GM06990 (cell line): ENCODE results near the gene LPGAT1.

Experiments used
- DNase-seq: peaks from one replicate; pipeline ENCODE4 v3.0.0-alpha.2; 2011; ENCODE audit not compliant: insufficient read length; ENCODE audit errors: extremely low read depth
- H3K27me3 ChIP-seq: replicated peaks from 2 replicates; pipeline ENCODE4 v1.6.0; 2011; ENCODE audit warnings: low read length; ENCODE audit not compliant: control insufficient read depth, insufficient read depth
- H3K36me3 ChIP-seq: 2 replicates; pipeline ENCODE4 v1.5.1; 2011; ENCODE audit warnings: low read length; ENCODE audit not compliant: control insufficient read depth, insufficient read depth
- H3K4me3 ChIP-seq: replicated peaks from 2 replicates; pipeline ENCODE4 v1.5.1; 2011; ENCODE audit warnings: low read depth, mild to moderate bottlenecking, control low read depth, low read length
- TF ChIP-seq, protein P1 (sequence below): IDR thresholded peaks from 2 replicates; pipeline ENCODE4 v1.5.1; 2011; ENCODE audit warnings: low read length, control low read depth, mild to moderate bottlenecking, inconsistent platforms; ENCODE audit not compliant: insufficient read depth, poor library complexity, severe bottlenecking

The LPGAT1 gene

DNA sequence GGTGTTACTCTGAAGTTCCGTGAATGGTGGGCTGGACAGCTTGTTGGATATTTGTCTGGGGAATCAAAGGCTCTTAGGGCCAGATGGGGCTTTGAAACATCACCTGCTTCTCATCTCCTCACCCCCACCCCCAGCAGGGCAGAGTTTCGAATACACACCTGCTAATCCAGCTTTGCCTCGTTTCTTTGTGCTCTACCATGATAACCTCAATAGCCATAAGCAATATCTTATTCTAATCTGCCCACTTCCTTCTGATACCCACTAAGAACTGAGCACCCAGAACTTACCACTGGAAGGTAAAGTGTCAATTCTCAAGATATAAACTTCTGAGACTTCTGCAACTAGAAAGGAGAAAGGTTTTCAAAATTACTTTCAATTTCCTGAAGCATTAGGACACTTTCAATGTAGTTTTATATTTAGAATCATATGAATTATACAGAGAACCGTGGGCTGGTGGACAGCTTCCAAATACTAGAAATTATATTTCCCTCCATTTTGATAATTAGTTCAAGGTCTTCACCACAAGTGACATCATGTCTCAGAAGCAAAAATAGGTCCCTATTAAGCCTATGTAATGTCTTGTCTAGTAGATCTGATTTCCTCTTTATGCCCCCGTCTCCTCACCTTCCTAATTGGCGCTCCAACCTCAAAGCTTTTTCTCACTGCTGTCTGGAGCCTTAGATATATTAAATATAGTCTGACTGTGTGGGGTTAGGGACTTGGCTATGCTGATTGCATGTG, 90.7 kb downstream of the LPGAT1 start:
- H3K27me3 ChIP-seq: no peaks in the 10 kb centered on the region
- TF ChIP-seq, protein P1, sequence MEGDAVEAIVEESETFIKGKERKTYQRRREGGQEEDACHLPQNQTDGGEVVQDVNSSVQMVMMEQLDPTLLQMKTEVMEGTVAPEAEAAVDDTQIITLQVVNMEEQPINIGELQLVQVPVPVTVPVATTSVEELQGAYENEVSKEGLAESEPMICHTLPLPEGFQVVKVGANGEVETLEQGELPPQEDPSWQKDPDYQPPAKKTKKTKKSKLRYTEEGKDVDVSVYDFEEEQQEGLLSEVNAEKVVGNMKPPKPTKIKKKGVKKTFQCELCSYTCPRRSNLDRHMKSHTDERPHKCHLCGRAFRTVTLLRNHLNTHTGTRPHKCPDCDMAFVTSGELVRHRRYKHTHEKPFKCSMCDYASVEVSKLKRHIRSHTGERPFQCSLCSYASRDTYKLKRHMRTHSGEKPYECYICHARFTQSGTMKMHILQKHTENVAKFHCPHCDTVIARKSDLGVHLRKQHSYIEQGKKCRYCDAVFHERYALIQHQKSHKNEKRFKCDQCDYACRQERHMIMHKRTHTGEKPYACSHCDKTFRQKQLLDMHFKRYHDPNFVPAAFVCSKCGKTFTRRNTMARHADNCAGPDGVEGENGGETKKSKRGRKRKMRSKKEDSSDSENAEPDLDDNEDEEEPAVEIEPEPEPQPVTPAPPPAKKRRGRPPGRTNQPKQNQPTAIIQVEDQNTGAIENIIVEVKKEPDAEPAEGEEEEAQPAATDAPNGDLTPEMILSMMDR: no peak
- no peaks in the 10 kb centered on the region for H3K36me3 ChIP-seq
- no peak overlapping the region for H3K4me3 ChIP-seq
- peak; percentile 63 for DNase-seq

GRCh38 chr1:211738691-211739301, 91.8 kb downstream of the LPGAT1 start:
- H3K27me3 ChIP-seq: no peaks in the 10 kb centered on the region
- peak; percentile 30 for DNase-seq
- H3K4me3 ChIP-seq: no peak overlapping the region

GRCh38 chr1:211738096-211738690, 92.4 kb downstream of the LPGAT1 start:
- Histone ChIP-seq H3K4me3 (no peak overlapping the region), H3K36me3 (no peaks in the 10 kb centered on the region), H3K27me3 (no peaks in the 10 kb centered on the region)
- TF ChIP-seq, protein P1: no peak
- DNase-seq: no peak

More at GRCh38 chr1:211738691-211739301, 91.8 kb downstream of the LPGAT1 start:
- no peaks in the 10 kb centered on the region for H3K36me3 ChIP-seq
- TF ChIP-seq, protein P1: no peak

GRCh38 chr1:211737115-211738035, 93.2 kb downstream of the LPGAT1 start:
- DNase-seq: no peak
- Histone ChIP-seq H3K36me3 (no peaks in the 10 kb centered on the region), H3K27me3 (no peaks in the 10 kb centered on the region), H3K4me3 (no peak overlapping the region)
- TF ChIP-seq, protein P1: no peak

DNA sequence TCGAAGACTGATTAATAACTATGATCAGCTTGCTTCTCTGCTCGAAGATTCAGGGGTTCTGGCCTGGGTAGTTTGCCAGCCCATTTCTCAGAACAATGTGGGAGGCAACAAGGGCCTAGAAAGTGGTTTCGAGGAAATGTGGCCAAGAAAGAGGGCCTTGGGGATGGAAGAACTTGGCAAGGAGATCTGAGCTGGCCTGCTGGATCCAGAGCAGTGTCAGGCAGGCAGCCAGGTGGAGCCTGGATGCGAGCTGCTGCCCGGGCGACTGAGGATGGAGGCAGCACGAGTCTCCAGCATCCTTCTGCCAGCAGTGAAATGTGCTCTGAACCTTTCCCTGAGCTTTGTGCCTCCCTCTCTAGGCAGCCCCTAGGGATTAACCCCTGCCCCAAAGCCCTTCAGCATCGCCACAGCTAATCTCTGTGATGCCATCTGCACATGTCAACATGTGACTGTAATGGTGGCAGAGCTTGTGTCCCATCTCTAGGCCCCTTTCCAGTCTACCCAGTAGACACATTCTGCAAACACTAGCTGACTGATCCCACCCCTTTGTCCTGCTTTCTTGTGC, 94.1 kb downstream of the LPGAT1 start:
- Histone ChIP-seq H3K4me3 (no peak overlapping the region), H3K27me3 (no peaks in the 10 kb centered on the region), H3K36me3 (no peaks in the 10 kb centered on the region)
- TF ChIP-seq, protein P1: no peak
- no peak for DNase-seq
